SK-N-SH (cell line): Measurements from ENCODE around the gene PHKB.

Experiments
- CTCF ChIP-seq: fragments of 200-600 bp; sonication (generic); IDR thresholded peaks from 2 replicates; pipeline ENCODE4 v1.6.1; 2017; ENCODE audit warnings: antibody characterized with exemption, mild to moderate bottlenecking, moderate library complexity
- EP300 ChIP-seq, 2 experiments: IDR thresholded peaks; 2 replicates each; pipeline versions ENCODE4 v1.4.0 to v1.6.1; 2012; ENCODE audit warnings: borderline replicate concordance in 1 of 2, low read depth in 1 of 2, low read length in 1 of 2
- EZH2phosphoT487 ChIP-seq: fragments of 200-600 bp; sonication (generic); IDR thresholded peaks from 2 replicates; pipeline ENCODE4 v1.6.1; 2017; ENCODE audit warnings: low read depth, mixed run types, mild to moderate bottlenecking, antibody characterized with exemption, moderate library complexity, borderline replicate concordance
- JUND ChIP-seq: IDR thresholded peaks from 2 replicates; pipeline ENCODE4 v1.4.0; 2012
- MAX ChIP-seq: IDR thresholded peaks from 2 replicates; pipeline ENCODE4 v1.4.0; 2012; ENCODE audit warnings: low read depth
- PBX3 ChIP-seq: IDR thresholded peaks from 2 replicates; pipeline ENCODE4; 2012
- POLR2AphosphoS5 ChIP-seq: IDR thresholded peaks from 2 replicates; pipeline ENCODE4 v1.6.1; 2012; ENCODE audit warnings: low read depth, low read length
- RCOR1 ChIP-seq: fragments of 150-350 bp; IDR thresholded peaks from 2 replicates; pipeline ENCODE4 v1.6.1; 2017; ENCODE audit warnings: antibody characterized with exemption, low read length
- REST ChIP-seq: IDR thresholded peaks from 2 replicates; pipeline ENCODE4 v1.6.1; 2012; ENCODE audit warnings: mild to moderate bottlenecking, low read depth, low read length, moderate library complexity
- SMC3 ChIP-seq: IDR thresholded peaks from 2 replicates; pipeline ENCODE4 v1.6.1; 2012; ENCODE audit warnings: low read depth, low read length, improper control_type of control experiment
- TAF1 ChIP-seq: IDR thresholded peaks from 2 replicates; pipeline ENCODE4 v1.6.1; 2012; ENCODE audit warnings: low read depth, mild to moderate bottlenecking, low read length, moderate library complexity, borderline replicate concordance
- ZBTB33 ChIP-seq: IDR thresholded peaks from 2 replicates; pipeline ENCODE4 v1.4.0; 2012; ENCODE audit warnings: low read depth, borderline replicate concordance

- TF ChIP-seq RCOR1 (no peak), JUND (no peak), REST (no peak), MAX (no peak), CTCF (no peak), TAF1 (no peak), SMC3 (no peak), EZH2phosphoT487 (no peak), EP300 (IDR thresholded peaks at IDR 0.05; ENCODE audit: borderline replicate concordance in 1 of 2, low read depth in 1 of 2, low read length in 1 of 2) (no peak), PBX3 (no peak), POLR2AphosphoS5 (no peak), ZBTB33 (no peak)
Observed at GRCh38 chr16:47729701-47730100, 268.6 kb downstream of the PHKB start.
